ENCODE measurements around the gene OR4E2.

The OR4E2 gene

DNA sequence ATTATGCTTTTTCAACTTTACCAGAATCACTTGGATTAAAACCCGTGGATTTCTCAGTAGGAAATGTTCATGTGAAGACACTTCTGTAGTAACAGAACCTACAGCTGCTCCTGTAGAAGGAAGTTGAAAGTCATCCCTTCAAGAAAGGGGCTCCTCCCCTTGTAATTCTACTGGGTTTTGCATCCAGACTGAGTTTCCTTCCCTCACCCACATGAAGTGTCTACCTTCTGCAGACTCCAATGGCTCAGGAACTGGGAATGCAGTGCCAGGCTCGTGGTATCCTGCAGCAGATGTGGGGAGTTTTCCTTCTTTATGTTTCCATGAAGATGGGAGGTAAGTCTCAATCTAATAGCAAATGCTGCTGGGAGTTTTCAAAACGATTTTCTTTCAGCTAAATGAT lies 11.0 kb upstream of the OR4E2 start:
- Histone ChIP-seq H3K4me1 (ENCODE audit: insufficient read depth, low read length) (no peaks in the 10 kb centered on the region), H2AFZ (ENCODE audit: low read depth, low read length) (no peak overlapping the region), H3K4me3 (ENCODE audit: low read depth in 1 of 2, low read length in 2 of 2) (no peak overlapping the region), H3K27me3 (ENCODE audit: insufficient read depth, low read length, poor library complexity) (peaks cover 3% of the 10 kb centered on the region), H3K79me2 (ENCODE audit: insufficient read depth, low read length) (no peaks in the 10 kb centered on the region), H4K20me1 (ENCODE audit: insufficient read depth, low read length) (no peaks in the 10 kb centered on the region), H3K36me3 (ENCODE audit: insufficient read depth, low read length) (no peaks in the 10 kb centered on the region), H3K4me2 (ENCODE audit: insufficient read depth, low read length) (no peak overlapping the region), H3K27ac (ENCODE audit: low read length) (no peak overlapping the region), H3K9me3 (ENCODE audit: insufficient read depth, low read length, severe bottlenecking) (no peaks in the 10 kb centered on the region), H3K9ac (ENCODE audit: low read depth, low read length) (no peak overlapping the region)
- TF ChIP-seq, protein P1, sequence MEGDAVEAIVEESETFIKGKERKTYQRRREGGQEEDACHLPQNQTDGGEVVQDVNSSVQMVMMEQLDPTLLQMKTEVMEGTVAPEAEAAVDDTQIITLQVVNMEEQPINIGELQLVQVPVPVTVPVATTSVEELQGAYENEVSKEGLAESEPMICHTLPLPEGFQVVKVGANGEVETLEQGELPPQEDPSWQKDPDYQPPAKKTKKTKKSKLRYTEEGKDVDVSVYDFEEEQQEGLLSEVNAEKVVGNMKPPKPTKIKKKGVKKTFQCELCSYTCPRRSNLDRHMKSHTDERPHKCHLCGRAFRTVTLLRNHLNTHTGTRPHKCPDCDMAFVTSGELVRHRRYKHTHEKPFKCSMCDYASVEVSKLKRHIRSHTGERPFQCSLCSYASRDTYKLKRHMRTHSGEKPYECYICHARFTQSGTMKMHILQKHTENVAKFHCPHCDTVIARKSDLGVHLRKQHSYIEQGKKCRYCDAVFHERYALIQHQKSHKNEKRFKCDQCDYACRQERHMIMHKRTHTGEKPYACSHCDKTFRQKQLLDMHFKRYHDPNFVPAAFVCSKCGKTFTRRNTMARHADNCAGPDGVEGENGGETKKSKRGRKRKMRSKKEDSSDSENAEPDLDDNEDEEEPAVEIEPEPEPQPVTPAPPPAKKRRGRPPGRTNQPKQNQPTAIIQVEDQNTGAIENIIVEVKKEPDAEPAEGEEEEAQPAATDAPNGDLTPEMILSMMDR (IDR thresholded peaks at IDR 0.05; ENCODE audit: borderline replicate concordance, extremely low read depth, low read length, poor library complexity, severe bottlenecking): no peak
- TF ChIP-seq EZH2 (IDR thresholded peaks at IDR 0.05; ENCODE audit: borderline replicate concordance, low read depth, low read length, severe bottlenecking): no peak
- no peak for ATAC-seq (ENCODE audit: insufficient read depth, low read depth)
- no peak for DNase-seq

DNA sequence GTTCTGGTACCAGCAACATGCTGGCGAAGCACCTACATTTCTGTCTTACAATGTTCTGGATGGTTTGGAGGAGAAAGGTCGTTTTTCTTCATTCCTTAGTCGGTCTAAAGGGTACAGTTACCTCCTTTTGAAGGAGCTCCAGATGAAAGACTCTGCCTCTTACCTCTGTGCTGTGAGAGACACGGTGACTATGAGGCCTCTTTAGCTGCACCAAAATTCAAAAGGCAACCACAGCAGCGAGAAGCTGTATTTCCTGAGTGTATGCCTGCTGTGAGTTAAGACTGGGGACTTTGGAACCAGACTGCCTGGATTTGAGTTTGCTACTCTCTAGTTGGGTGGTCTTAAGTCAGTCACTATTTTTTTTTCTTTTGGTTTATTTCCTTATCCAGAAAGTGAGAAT lies 10.2 kb upstream of the OR4E2 start:
- Histone ChIP-seq H3K9me3 (ENCODE audit: insufficient read depth, low read length, severe bottlenecking) (no peaks in the 10 kb centered on the region), H3K9ac (ENCODE audit: low read depth, low read length) (no peak overlapping the region), H3K79me2 (ENCODE audit: insufficient read depth, low read length) (no peaks in the 10 kb centered on the region), H3K4me3 (ENCODE audit: low read depth in 1 of 2, low read length in 2 of 2) (no peak overlapping the region), H3K4me2 (ENCODE audit: insufficient read depth, low read length) (no peak overlapping the region), H2AFZ (ENCODE audit: low read depth, low read length) (no peak overlapping the region), H3K4me1 (ENCODE audit: insufficient read depth, low read length) (no peaks in the 10 kb centered on the region), H3K27me3 (ENCODE audit: insufficient read depth, low read length, poor library complexity) (peaks cover 3% of the 10 kb centered on the region), H3K27ac (ENCODE audit: low read length) (no peak overlapping the region), H4K20me1 (ENCODE audit: insufficient read depth, low read length) (no peaks in the 10 kb centered on the region), H3K36me3 (ENCODE audit: insufficient read depth, low read length) (no peaks in the 10 kb centered on the region)
- DNase-seq (no peak), ATAC-seq (ENCODE audit: insufficient read depth, low read depth) (no peak)
- TF ChIP-seq EZH2 (IDR thresholded peaks at IDR 0.05; ENCODE audit: borderline replicate concordance, low read depth, low read length, severe bottlenecking): no peak
- TF ChIP-seq, protein P1 (IDR thresholded peaks at IDR 0.05; ENCODE audit: borderline replicate concordance, extremely low read depth, low read length, poor library complexity, severe bottlenecking): no peak

DNA sequence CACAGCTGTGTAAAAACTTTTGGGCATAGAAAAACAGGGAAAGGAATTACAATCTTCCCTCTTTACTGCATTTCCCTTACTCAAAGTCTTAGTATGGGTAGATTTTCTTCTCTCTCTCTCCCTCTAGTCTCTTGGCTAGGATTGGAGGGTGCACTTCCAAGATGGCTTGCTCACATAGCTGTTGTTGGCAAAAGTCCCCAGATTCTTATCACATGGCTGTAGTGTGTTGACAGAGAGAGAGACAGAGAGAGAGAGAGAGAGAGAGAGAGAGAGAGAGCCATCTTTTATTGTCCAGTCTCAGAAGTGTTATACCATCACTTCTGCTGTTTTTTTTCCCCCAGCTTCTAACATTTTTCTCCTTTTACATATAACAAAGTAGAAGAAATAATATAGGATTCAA lies 6.3 kb upstream of the OR4E2 start:
- DNase-seq: no peak
- ATAC-seq (ENCODE audit: insufficient read depth, low read depth): no peak
- Histone ChIP-seq H3K27me3 (ENCODE audit: insufficient read depth, low read length, poor library complexity) (peaks cover 7% of the 10 kb centered on the region), H3K4me1 (ENCODE audit: insufficient read depth, low read length) (no peaks in the 10 kb centered on the region), H3K79me2 (ENCODE audit: insufficient read depth, low read length) (no peaks in the 10 kb centered on the region), H4K20me1 (ENCODE audit: insufficient read depth, low read length) (no peaks in the 10 kb centered on the region), H3K9me3 (ENCODE audit: insufficient read depth, low read length, severe bottlenecking) (no peaks in the 10 kb centered on the region), H3K4me3 (ENCODE audit: low read depth in 1 of 2, low read length in 2 of 2) (no peak overlapping the region), H3K4me2 (ENCODE audit: insufficient read depth, low read length) (no peak overlapping the region), H2AFZ (ENCODE audit: low read depth, low read length) (no peak overlapping the region), H3K27ac (ENCODE audit: low read length) (no peak overlapping the region), H3K9ac (ENCODE audit: low read depth, low read length) (no peak overlapping the region), H3K36me3 (ENCODE audit: insufficient read depth, low read length) (no peaks in the 10 kb centered on the region)
- TF ChIP-seq, protein P1 (IDR thresholded peaks at IDR 0.05; ENCODE audit: borderline replicate concordance, extremely low read depth, low read length, poor library complexity, severe bottlenecking): no peak
- TF ChIP-seq EZH2 (IDR thresholded peaks at IDR 0.05; ENCODE audit: borderline replicate concordance, low read depth, low read length, severe bottlenecking): no peak

Data from DND-41 (cell line).